SK-N-MC (cell line): ENCODE measurements around the gene LRP1B.

Experiments used
- DNase-seq: peaks from one replicate; pipeline ENCODE4 v3.0.0-alpha.2; 2011; ENCODE audit warnings: low read depth, low spot score
- H3K27ac ChIP-seq: fragments of 200-600 bp; sonication (generic); 2 replicates; pipeline ENCODE4 v1.5.1; 2016; ENCODE audit warnings: mixed run types
- H3K36me3 ChIP-seq: fragments of 200-600 bp; sonication (generic); 2 replicates; pipeline ENCODE4 v1.6.1; 2017; ENCODE audit warnings: antibody characterized with exemption, low read length, mixed read lengths; ENCODE audit not compliant: insufficient read depth
- H3K4me3 ChIP-seq: fragments of 200-600 bp; sonication (generic); 2 replicates; pipeline ENCODE4 v1.5.1; 2016
- H3K9ac ChIP-seq: fragments of 200-600 bp; sonication (generic); 2 replicates; pipeline ENCODE4 v1.8.0; 2017; ENCODE audit warnings: mixed run types, mixed read lengths; ENCODE audit not compliant: insufficient read length
- H3K9me3 ChIP-seq: fragments of 200-600 bp; sonication (generic); 2 replicates; pipeline ENCODE4 v1.6.1; 2017; ENCODE audit warnings: low read depth, mild to moderate bottlenecking, antibody characterized with exemption, low read length, moderate library complexity, mixed read lengths
- EZH2 ChIP-seq: fragments of 200-600 bp; sonication (generic); IDR thresholded peaks from one replicate; pipeline ENCODE4 v1.6.1; 2017; ENCODE audit warnings: antibody characterized with exemption
- FOXP2 ChIP-seq: optimal IDR thresholded peaks from 2 replicates; pipeline ENCODE3; 2011; ENCODE audit warnings: mild to moderate bottlenecking, moderate library complexity; ENCODE audit not compliant: insufficient read depth; ENCODE audit errors: extremely low read length, control extremely low read depth
- POLR2AphosphoS5 ChIP-seq: IDR thresholded peaks from 2 replicates; pipeline ENCODE4 v1.6.1; 2012; ENCODE audit warnings: mild to moderate bottlenecking, low read depth, low read length, borderline replicate concordance

LRP1B gene

DNA sequence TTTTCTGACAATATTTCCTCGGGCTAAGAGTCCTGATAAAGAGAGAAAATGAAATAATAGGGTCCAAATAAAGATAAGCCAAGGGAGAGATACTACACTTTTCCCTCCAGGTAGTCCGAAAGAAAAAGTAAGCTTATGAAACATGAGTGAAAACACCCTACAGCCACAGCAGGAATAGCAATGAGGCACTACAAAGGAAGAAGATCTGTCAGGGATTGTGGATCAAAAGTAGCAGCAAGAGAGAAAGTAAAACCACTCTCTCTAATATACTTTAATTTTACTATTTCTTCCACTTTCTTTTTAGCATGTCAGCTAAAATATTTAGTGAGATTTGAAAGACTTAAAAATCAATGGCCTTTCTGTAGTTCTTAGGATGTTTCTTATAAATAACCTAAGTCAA lies 1601.8 kb downstream of the LRP1B start:
- DNase-seq: no peak
- Histone ChIP-seq H3K4me3 (no peak overlapping the region), H3K36me3 (no peaks in the 10 kb centered on the region), H3K9me3 (no peaks in the 10 kb centered on the region), H3K9ac (no peak overlapping the region), H3K27ac (no peak overlapping the region)
- TF ChIP-seq POLR2AphosphoS5: no peak
- TF ChIP-seq EZH2: no peak
- TF ChIP-seq FOXP2: no peak

DNA sequence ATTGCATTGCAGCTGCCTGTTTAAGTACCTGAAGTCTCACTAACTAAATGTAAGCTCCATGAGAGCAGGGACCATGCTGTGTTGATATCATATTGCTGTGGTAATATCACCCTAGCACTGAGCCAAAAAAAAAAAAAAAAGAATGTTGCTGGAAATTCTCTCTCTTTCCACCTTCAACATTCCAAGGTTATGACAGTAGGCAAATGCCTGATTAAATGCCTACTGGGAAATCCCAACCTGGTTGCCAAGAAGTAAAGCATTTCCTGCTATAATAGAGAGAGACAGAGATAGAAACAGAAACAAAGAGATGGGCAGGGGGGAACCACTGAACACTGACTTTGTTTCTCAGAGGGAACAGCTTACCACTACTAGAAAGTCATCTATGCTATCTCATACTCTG lies 1604.2 kb downstream of the LRP1B start:
- Histone ChIP-seq H3K4me3 (no peak overlapping the region), H3K36me3 (no peaks in the 10 kb centered on the region)
- no peak for DNase-seq

DNA sequence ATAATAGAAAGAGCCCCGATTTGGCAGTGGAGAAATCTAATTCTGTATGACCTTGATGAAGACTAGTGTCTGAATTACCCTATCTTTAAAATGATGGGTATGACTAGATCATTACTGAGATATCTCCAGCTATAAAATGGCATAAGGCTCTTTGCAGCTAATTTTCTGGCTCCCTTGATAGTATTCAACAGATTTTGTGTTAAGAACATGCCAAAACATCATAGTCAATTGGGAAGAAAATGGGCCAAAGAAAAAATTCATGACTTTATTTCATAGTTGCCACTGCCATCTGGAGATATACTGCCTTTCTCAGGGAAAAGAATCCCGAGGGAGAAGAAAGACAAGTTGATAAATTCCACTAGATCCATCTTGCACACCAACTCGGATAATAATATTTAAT lies 1618.7 kb downstream of the LRP1B start:
- no peak for DNase-seq
- Histone ChIP-seq H3K27ac (no peak overlapping the region), H3K36me3 (no peaks in the 10 kb centered on the region), H3K4me3 (no peak overlapping the region), H3K9ac (no peak overlapping the region), H3K9me3 (no peaks in the 10 kb centered on the region)
- no peak for TF ChIP-seq FOXP2

More for the DNA sequence above, 1604.2 kb downstream of the LRP1B start:
- H3K27ac ChIP-seq: no peak overlapping the region
- TF ChIP-seq POLR2AphosphoS5: no peak
- TF ChIP-seq FOXP2: no peak
- no peak for TF ChIP-seq EZH2
- no peaks in the 10 kb centered on the region for H3K9me3 ChIP-seq
- no peak overlapping the region for H3K9ac ChIP-seq

DNA sequence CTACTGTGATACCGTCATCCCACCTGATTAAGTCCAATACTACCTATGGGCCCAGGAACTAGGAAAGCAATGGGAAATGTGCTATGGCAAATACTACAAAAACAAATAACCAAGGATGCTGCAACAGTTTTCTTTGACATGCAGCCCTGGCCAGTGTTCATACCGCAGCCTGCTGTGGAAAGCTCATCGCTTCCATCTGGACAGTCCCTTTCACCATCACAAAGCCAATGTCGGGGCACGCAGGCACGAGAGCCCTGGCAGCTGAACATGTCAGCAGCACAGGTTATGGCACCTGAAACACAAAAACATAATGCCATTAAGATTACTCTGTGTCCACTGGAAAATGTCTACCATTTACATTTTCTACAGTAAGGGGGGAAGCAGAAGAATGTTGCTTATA lies 1621.1 kb downstream of the LRP1B start:
- TF ChIP-seq EZH2 (no peak), FOXP2 (no peak), POLR2AphosphoS5 (no peak)
- Histone ChIP-seq H3K9ac (no peak overlapping the region), H3K27ac (no peak overlapping the region), H3K4me3 (no peak overlapping the region), H3K9me3 (no peaks in the 10 kb centered on the region), H3K36me3 (no peaks in the 10 kb centered on the region)
- no peak for DNase-seq

DNA sequence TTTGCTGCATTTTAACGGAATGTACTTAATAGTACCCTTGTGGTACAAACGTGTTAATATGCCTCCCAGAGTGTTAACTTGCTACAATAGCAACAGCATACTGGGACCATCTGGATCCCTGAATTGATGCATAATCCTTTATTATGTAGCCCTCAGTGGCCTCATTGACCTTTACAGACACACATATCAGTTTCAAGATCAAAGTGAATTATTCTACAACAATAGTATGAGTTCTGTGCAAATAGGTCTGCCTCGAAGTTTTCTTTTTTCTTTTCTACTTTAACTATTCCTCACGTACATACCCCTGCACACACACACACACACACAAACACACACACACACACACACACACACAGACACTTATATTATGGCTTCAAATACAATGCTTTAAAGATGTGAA lies 1622.1 kb downstream of the LRP1B start:
- DNase-seq: no peak
- TF ChIP-seq POLR2AphosphoS5 (no peak), FOXP2 (no peak), EZH2 (no peak)
- no peak overlapping the region for H3K4me3 ChIP-seq

DNA sequence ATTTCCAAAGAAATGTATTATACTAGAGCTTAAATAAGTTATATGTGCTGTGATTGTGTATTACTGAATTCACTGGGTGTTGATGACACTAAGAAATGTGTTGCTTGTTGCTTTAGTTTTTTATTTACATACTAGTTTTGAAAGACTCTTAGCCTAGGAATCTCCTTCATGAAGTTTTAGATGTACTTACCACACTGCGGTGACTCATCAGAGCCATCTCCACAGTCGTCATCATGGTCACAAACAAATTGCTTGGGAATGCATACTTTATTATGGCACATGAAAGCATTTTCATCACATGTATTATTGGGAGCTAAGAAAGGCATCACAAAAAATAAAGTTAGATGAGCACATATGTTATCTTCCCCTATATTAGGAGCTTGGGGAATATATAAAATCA lies 1624.2 kb downstream of the LRP1B start:
- DNase-seq: no peak
- H3K36me3 ChIP-seq: no peaks in the 10 kb centered on the region
- no peak overlapping the region for H3K27ac ChIP-seq
- no peaks in the 10 kb centered on the region for H3K9me3 ChIP-seq
- TF ChIP-seq EZH2 (no peak), FOXP2 (no peak), POLR2AphosphoS5 (no peak)
- H3K9ac ChIP-seq: no peak overlapping the region
- no peak overlapping the region for H3K4me3 ChIP-seq

More for the DNA sequence above, 1622.1 kb downstream of the LRP1B start:
- Histone ChIP-seq H3K36me3 (no peaks in the 10 kb centered on the region), H3K27ac (no peak overlapping the region), H3K9me3 (no peaks in the 10 kb centered on the region), H3K9ac (no peak overlapping the region)

DNA sequence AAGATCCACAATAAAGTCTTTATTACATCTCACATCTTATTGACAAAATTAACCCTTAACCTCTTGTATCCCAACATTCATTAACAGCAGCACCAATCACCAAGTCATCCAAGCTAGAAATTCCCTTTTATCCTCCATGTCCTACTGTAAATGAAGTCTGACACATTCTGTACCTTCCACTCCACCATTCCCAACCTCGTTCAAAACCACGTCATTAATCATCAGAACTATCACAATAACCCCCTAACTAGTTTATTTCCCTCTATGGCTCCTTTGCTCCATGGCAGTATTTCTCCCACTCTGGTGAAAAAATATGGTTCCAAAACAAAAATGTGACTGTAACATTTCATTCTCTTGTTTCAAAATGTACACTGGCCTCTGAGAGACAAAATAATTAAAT lies 1626.2 kb downstream of the LRP1B start:
- no peak for DNase-seq
- no peak for TF ChIP-seq FOXP2
- TF ChIP-seq POLR2AphosphoS5: no peak
- TF ChIP-seq EZH2: no peak

DNA sequence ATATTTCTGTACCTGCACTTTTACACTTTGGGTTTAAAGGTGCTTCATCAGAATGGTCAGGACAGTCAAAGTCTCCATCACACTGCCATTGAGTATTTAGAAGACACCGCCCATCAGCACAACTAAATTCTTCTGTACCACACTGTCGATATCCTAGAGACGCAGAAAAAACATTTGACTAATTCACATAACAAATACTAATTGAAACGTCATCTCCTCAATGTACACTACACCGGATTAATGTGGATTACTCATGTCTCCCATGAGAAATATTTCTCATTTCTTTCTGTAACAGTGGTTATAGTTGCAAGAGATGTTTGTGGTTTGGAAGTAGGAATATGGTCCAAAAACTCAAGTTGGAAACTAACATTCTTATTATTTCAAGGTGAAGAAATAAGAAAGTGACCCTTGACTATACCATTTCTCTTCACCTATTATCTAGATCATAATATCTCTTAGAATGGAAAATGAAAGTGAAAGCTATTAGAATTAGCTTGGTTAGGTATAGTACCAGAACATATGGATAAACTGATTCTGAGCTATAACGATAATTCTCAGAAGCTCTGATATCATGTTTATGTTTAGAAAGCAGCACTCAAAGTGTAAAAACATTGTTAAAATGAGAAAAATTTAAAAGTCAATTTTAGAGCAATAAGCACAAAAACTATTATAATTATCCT lies 1627.7 kb downstream of the LRP1B start:
- H3K36me3 ChIP-seq: no peaks in the 10 kb centered on the region
- H3K9me3 ChIP-seq: no peaks in the 10 kb centered on the region
- H3K4me3 ChIP-seq: no peak overlapping the region
- no peak overlapping the region for H3K9ac ChIP-seq
- no peak for DNase-seq
- H3K27ac ChIP-seq: no peak overlapping the region
- TF ChIP-seq POLR2AphosphoS5 (no peak), EZH2 (no peak), FOXP2 (no peak)

More for the DNA sequence above, 1626.2 kb downstream of the LRP1B start:
- Histone ChIP-seq H3K9me3 (no peaks in the 10 kb centered on the region), H3K4me3 (no peak overlapping the region), H3K27ac (no peak overlapping the region), H3K36me3 (no peaks in the 10 kb centered on the region), H3K9ac (no peak overlapping the region)

DNA sequence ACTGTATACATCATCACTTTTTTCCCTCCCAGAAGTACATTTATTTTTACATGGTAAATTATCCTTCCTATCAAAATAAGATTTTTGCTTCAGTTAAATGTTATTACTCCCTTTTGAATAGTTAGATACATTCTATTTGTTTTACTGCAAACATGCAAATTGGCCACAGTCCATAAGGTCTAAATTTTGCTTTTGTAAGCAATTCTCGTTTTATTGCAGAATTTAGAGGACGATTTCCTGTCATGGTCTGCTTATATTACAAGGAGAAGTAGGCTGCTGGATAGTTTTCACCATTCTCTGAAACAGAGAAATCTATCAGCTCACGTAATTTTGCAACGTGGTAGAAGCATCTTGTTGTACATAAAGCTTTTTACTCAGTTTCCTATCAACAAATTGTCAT lies 1632.5 kb downstream of the LRP1B start:
- Histone ChIP-seq H3K4me3 (peak overlapping the region; percentile 57), H3K36me3 (no peaks in the 10 kb centered on the region), H3K9me3 (no peaks in the 10 kb centered on the region), H3K9ac (peak overlapping the region; percentile 68), H3K27ac (peak overlapping the region; percentile 94)
- peak; percentile 37; the same call in 1 of the 2 replicates for TF ChIP-seq POLR2AphosphoS5
- no peak for TF ChIP-seq FOXP2
- peak; percentile 92 for DNase-seq
